Activated CD4-positive, alpha-beta T cell treated with anti-CD3 and anti-CD28 coated beads for 48 hours (primary cell): Measurements from ENCODE around the gene GPR55.

Experiments
- DNase-seq: peaks from one replicate; pipeline ENCODE4 v3.0.0-alpha.2; 2020

The GPR55 gene

DNA sequence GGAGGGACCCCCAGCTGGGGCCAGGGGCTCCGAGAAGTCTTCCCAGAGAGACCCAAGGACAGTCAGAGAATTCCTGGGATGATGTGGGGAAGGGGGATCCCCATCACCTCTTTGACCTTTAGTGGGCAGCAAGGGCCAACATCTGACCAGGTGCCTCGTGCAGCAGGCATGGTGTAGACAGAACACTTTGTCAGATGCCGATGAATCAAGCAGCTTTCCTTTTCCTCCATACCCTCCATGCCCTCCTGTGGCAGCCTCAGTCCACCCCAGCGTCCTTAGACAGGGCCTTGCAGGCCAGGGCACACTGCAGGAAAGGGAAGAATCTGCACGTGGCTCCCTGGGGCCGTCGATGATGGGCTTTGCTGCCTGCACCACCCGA is 26.3 kb downstream of the GPR55 start:
- DNase-seq = peak; percentile 1

GRCh38 chr2:230898016-230898712 is 26.9 kb downstream of the GPR55 start:
- peak; percentile 2 for DNase-seq

GRCh38 chr2:230896346-230897115 is 28.5 kb downstream of the GPR55 start:
- no peak for DNase-seq

DNA sequence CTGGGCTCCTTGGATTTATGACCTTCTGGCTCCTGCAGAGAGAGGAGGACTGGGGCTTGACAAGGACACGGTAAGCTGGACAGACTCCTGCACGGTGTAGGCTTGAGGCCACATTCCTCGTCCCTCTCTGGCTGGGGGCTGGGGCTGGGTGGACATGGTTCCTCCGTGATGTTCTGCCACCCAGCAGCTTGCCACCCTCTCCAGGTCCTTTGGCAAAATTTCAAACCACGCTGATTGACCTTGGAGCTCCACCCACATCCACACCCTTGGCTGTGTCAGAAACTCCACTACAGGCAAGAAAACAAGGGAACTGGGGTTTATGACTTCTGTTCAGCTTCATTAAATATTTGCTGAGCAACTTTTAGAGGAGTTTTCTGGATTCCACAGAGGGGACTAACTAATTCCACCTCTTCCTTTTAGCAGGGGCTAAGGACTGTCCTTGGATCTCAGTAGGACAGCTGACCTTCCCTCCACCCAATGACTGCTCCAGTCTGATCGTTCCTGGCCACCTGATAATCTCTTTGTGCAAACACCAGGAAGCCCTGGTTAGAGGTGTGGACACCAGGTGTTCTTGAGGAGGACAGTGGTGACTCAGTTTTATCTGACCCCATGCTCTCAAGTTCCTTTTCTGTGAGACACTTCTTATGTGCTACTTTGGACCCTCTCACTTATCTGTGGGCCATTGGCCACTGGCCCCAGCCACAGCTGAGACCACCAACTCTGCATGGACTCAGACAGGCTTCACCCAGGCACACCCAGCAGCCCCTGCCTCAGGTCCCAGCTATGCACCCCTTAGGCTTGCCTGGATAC is 29.3 kb downstream of the GPR55 start:
- peak; percentile 1 for DNase-seq

- DNase-seq = peak; percentile 11
Observed at GRCh38 chr2:230893841-230894781, 30.9 kb downstream of the GPR55 start.

DNA sequence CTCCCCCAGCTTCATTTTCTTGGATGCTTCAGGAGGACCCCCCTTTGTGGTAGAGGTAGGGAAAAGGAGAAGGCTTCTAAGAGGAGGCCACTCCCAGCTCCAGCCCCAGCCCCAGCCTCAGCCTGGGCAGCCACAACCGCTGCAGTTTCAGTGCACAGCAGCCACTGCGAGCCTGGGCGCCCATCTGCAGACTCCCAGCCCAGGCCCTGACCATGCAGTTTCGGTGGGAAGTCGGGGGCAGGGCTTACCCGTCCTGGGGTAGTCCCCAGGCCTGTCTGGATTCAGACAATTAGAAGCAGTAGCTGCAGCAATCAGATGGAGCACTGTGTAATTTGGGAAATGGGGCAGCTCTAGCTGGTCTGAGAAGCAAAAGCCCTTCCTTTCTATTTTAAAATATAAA is 31.7 kb downstream of the GPR55 start:
- no peak for DNase-seq

GRCh38 chr2:230891509-230891908 is 33.5 kb downstream of the GPR55 start:
- DNase-seq = no peak

DNA sequence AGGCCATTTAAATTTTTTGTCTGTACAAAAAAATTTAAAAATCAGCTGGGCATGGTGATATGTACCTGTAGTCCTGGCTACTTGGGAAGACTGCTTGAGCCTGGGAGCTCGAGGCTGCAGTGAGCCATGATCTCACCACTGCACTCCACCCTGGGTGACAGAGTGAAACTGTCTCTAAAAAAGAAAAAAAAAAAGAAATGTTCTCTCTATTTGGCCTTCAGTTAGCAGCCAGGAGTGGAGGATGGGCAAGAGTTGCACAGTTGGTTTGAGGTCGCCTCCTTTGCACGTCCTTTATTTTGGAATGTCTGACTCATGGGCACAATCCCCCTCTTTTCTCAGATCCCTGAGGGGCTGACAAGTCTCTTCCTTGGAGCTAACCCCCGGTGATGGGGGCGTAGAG is 34.0 kb downstream of the GPR55 start:
- no peak for DNase-seq

DNA sequence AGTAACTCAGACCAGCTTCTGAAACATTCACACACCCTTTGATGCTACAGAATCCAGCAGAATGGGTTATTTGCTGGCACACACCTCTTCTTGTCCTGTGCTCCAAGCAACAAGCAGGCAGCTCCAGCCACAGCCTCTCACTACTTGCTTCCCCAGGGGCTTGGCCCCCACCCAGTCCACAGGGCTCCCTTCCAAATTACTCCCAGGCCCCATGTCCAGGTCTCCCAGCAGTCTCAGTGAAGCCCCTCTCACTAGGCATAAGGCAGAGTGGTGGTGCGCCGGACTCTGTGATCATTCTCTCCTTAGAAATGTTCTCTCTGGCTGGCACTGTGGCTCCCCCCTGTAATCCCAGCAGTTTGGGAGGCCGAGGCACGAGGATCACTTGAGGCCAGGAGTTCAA is 34.4 kb downstream of the GPR55 start:
- no peak for DNase-seq

DNA sequence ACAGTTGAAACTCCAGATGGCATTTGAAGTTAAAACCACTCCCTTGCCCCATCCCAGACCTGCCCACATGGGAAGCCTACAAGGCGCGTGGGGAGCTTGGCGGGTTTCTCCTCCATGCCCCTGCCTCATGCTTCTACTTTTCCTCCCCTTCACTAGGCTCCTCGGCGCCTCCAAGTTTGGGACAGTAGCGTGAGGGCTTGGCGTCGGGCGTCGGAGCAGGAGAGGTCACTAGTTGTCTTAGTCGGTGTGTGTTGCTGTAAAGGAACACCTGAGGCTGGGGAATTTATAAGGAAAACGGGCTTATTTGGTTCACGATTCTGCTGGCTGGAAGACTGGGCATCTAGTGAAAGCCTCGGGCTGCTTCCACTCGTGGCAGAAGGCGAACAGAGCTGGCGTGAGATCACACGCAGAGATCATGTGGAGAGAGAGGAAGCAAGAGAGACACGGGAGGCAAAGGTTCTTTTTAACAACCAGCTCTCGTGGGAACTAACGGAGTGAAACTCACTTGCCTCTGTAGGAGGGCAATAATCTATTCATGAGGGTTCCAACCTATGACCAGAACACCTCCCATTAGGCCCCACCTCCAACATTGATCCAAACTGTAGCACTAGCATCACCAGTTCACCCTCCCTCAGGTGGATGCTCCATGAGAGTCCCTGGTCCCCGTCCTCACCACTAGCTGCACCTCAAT is 35.0 kb downstream of the GPR55 start:
- no peak for DNase-seq

DNA sequence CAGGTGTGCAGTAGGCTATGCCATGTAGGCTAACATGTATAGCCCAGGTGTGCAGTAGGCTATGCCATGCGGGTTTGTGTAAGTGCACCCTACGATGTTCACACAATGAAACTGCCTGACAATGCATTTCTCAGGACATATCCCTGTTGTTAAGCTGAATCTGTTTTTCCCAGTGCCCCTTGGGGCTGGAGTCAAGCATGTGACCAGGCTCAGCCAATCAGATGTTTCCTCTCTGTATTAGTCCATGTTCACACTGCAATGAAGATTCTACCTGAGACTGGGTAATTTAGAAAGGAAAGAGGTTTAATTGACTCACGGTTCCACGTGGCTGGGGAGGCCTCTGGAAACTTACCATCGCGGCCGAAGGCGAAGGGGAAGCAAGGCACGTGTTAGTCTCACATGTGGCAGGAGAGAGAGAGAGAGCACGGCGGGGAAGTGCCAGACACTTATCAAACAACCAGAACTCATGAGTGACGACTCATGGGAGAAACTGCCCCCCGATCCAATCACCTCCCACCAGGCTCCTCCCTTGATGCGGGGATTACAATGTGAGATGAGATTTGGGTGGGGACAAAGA is 36.1 kb downstream of the GPR55 start:
- no peak for DNase-seq

GRCh38 chr2:230887342-230887741 is 37.7 kb downstream of the GPR55 start:
- no peak for DNase-seq

DNA sequence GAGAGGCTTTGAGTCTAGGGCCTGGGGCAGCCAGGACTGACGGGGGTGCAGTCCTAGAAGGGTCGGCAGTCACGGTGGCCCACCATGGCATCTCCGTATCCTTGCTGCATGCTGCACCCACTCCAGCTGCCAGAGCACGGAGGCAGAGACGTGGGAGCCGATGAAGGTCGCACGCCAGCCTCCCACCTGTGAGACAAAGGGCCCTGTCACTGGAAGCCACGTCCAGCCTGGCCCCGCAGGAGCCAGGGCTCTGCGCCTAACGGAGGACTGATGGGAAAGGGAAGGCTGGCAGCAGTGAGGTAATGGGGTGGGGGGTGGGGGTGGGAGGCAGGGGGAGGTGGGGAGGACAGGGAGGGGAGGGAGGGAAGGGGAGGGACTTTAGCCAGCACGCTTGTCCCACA is 38.4 kb downstream of the GPR55 start:
- DNase-seq = no peak

DNA sequence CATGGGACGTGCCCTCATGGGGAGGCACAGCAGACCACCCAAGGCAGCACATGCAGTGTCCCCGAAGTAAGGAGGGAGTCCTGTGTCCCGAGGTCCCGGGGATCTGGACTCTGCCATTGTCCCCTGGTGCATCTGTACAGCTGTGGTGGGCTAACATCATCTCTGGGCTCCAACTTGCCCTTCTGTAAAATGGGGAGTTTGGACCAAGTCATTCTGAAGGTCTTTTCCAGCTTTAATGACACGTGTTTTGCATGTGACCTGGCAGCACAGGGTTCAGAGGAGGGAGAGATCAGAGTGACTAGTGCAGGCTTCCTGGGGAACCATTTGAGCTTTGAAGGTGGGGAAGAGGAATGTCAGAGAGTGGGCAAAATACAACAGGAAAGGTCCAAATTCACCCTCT is 38.8 kb downstream of the GPR55 start:
- no peak for DNase-seq

GRCh38 chr2:230885463-230886130 is 39.4 kb downstream of the GPR55 start:
- no peak for DNase-seq

DNA sequence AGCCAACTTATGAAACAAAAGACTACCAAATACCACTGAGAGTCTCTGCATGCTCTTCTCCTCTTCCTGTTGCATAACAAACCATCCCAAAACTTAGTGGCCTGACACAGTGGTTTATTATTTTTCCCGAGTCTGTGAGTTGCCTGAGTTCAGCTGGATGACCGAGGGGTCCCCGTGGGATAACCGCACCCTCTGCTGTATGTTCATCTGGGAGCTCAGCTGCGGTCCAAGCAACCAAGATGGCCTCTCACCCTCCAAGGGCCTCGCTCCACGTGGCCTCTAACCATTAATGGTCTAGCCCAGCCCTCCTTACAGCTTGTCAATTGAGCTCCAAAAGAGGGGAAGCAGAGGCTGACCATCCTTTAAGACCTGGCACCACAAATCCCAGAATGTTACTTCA is 43.2 kb downstream of the GPR55 start:
- DNase-seq = no peak

DNA sequence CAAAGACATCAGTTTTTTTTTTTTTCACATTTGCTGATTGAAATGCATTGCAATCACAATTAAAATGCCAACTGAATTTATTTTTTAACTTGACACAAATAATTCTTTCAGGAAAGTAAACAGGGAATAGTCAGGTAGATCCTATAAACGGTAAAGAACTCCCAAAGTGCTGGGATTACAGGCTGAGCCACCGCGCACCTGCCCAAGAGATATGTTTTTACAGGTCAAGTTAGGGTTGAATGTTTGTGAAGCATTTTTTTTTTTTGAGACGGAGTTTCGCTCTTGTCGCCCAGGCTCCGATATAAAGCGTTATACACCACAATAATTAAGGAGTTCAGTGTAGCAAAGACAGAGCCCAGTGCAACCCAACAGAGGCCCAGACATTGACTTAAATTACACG is 45.2 kb downstream of the GPR55 start:
- DNase-seq = no peak

DNA sequence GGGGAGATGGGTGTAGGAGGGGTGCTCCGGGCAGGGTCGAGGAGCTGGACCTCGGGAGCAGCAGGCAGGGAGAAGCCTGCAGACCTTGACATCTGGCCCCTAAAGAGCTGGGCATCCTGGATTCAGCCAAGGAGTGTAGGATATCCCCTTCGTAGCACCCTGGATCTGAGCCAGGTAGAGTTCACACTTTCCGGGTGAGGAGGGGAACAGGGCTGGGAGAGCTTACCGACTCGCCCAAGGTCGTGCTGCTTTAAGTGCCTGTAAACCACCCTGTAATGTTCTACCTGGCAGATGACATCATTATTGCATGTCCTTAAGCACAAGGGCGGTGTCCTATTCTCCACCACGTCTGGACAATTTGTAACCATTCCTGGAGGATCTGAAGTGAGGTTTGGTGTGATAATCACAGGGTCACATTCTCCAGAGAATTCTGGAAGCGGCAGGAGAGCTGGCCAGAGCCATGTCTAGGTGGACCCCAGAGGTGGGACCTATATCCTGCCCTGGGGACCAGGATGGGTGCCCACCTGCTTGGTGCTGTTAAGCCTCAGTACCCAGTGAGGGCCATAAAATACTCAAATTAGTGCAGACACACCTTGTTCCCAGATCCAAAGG is 45.7 kb downstream of the GPR55 start:
- DNase-seq = no peak

DNA sequence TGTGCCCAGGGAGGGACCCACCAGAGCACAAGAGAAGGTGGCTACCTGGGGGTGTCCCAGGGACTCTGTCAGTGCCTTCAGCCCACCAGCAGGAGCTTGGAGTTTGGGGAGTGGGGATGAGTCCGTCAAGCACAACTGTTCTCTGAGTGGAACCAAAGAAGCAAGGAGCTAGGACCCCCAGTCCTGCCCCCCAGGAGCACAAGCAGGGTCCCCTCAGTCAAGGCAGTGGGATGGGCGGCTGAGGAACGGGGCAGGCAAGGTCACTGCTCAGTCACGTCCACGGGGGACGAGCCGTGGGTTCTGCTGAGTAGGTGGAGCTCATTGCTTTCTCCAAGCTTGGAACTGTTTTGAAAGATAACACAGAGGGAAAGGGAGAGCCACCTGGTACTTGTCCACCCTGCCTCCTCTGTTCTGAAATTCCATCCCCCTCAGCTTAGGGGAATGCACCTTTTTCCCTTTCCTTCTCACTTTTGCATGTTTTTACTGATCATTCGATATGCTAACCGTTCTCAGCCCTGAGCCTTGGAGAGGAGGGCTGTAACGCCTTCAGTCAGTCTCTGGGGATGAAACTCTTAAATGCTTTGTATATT is 46.3 kb downstream of the GPR55 start:
- no peak for DNase-seq
